Transverse colon (tissue), 3 donors: Measurements from ENCODE around the gene SCAPER.
"Not testable (repeated sequence)": the region's sequence is repeated elsewhere in the genome, so short reads cannot be mapped to it uniquely, and the experiment has no call there.

Experiments
- EP300 ChIP-seq: sonication (generic); formaldehyde crosslinking; IDR thresholded peaks from one replicate; pipeline ENCODE4 v1.6.1; 2017; ENCODE audit warnings: antibody characterized with exemption, low read depth
- POLR2AphosphoS5 ChIP-seq, 3 donors: sonication (generic); formaldehyde crosslinking; IDR thresholded peaks; one replicate each; pipeline ENCODE4 v1.6.1; 2016; ENCODE audit warnings: antibody characterized with exemption in 3 of 3

GRCh38 chr15:76297951-76298350, 607.2 kb downstream of the SCAPER start:
- TF ChIP-seq POLR2AphosphoS5 (IDR thresholded peaks at IDR 0.05); EP300: not testable (repeated sequence)
